ENCODE data around the gene SCFD2. TPM values are rescaled to one million over a fixed set of nuclear protein-coding genes. Genes with fewer than 3 reads are reported as not detected.
A peak's percentile ranks its signal among the peaks of the same experiment; 100 is the strongest.

Gene SCFD2
- total RNA-seq, 1 experiment from 2014 or later, result 12.4 TPM

DNA sequence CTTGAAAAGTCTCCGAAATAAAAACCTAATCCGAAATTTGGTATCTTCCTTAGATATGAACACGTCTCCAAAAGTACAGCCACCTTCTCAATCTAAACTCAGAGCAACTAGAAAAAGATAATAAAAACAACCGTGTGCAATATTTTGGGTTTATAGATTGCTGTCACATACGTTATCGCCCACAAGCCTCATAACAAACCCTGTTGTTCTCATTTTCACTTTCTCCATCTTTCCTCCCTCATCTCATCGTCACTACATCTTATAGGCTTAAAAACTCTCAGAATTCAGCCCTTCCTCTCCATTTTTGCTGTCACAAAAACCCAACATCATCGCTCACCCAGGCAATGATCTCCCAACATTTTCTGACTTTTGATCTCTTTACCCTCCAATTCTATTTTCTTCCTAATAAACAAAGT is 448 bp upstream of the SCFD2 start (continued):
- TF ChIP-seq, protein P1, sequence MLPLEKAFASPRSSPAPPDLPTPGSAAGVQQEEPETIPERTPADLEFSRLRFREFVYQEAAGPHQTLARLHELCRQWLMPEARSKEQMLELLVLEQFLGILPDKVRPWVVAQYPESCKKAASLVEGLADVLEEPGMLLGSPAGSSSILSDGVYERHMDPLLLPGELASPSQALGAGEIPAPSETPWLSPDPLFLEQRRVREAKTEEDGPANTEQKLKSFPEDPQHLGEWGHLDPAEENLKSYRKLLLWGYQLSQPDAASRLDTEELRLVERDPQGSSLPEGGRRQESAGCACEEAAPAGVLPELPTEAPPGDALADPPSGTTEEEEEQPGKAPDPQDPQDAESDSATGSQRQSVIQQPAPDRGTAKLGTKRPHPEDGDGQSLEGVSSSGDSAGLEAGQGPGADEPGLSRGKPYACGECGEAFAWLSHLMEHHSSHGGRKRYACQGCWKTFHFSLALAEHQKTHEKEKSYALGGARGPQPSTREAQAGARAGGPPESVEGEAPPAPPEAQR (CRISPR knock-in tag; IDR thresholded peaks at IDR 0.05), result no peak
- TF ChIP-seq GABPB1 (CRISPR knock-in tag; IDR thresholded peaks at IDR 0.05) (no peak), KAT7 (CRISPR knock-in tag; IDR thresholded peaks at IDR 0.05; ENCODE audit: borderline replicate concordance) (no peak)

DNA sequence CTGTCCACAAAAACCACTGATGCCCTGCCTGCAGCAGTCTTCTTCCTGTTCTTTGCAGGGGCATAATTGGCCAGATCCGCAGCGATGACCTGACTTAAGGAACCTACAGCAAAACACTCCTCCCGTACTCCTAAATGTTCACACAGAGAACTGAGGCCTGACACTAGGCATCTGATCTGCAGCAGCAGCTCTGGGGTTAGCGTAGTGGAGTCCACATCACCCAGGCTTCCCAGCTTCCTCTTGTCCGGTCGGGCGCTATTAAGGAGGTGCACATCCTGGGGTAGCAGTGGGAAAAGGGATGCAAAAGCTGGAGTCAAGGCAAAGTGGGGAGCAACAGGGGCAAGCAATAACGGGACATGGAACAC is 758 bp downstream of the SCFD2 start:
- Mint-ChIP-seq H3K4me3 (peak overlapping the region; percentile 90), H3K27ac (no peak overlapping the region), H3K36me3 (no peaks in the 10 kb centered on the region), H3K27me3 (ENCODE audit: low read depth) (peaks cover 41% of the 10 kb centered on the region), H3K9me3 (peaks cover 6% of the 10 kb centered on the region; the same call in 1 of the 2 replicates), H3K4me1 (peaks cover 18% of the 10 kb centered on the region)
- no peak for DNase-seq (ENCODE audit: low spot score)
- ChIA-PET POLR2A (interaction anchor here (1.0 kb wide), 1 partner anchor 9 kb away, joined by 3 read pairs; no protein-coding TSS in a partner anchor), CTCF (interaction anchor here (1.1 kb wide), 1 partner anchor 869 kb away, joined by 3 read pairs; no protein-coding TSS in a partner anchor)
- peak; percentile 40 for ATAC-seq
- TF ChIP-seq, protein P2, sequence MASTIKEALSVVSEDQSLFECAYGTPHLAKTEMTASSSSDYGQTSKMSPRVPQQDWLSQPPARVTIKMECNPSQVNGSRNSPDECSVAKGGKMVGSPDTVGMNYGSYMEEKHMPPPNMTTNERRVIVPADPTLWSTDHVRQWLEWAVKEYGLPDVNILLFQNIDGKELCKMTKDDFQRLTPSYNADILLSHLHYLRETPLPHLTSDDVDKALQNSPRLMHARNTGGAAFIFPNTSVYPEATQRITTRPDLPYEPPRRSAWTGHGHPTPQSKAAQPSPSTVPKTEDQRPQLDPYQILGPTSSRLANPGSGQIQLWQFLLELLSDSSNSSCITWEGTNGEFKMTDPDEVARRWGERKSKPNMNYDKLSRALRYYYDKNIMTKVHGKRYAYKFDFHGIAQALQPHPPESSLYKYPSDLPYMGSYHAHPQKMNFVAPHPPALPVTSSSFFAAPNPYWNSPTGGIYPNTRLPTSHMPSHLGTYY (CRISPR knock-in tag; IDR thresholded peaks at IDR 0.05), result no peak
- no peak for TF ChIP-seq MYBL2 (CRISPR knock-in tag; IDR thresholded peaks at IDR 0.05)
- no peak for TF ChIP-seq TP53 (CRISPR knock-in tag; IDR thresholded peaks at IDR 0.05)
- no peak for TF ChIP-seq CREB1 (CRISPR knock-in tag; IDR thresholded peaks at IDR 0.05)
- no peak for TF ChIP-seq CBFB (CRISPR knock-in tag; IDR thresholded peaks at IDR 0.05; ENCODE audit: low read depth)
- TF ChIP-seq ZNF423 (CRISPR knock-in tag; IDR thresholded peaks at IDR 0.05), result no peak
- TF ChIP-seq, protein P3, sequence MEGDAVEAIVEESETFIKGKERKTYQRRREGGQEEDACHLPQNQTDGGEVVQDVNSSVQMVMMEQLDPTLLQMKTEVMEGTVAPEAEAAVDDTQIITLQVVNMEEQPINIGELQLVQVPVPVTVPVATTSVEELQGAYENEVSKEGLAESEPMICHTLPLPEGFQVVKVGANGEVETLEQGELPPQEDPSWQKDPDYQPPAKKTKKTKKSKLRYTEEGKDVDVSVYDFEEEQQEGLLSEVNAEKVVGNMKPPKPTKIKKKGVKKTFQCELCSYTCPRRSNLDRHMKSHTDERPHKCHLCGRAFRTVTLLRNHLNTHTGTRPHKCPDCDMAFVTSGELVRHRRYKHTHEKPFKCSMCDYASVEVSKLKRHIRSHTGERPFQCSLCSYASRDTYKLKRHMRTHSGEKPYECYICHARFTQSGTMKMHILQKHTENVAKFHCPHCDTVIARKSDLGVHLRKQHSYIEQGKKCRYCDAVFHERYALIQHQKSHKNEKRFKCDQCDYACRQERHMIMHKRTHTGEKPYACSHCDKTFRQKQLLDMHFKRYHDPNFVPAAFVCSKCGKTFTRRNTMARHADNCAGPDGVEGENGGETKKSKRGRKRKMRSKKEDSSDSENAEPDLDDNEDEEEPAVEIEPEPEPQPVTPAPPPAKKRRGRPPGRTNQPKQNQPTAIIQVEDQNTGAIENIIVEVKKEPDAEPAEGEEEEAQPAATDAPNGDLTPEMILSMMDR (IDR thresholded peaks at IDR 0.05), result no peak
- TF ChIP-seq, protein P4, sequence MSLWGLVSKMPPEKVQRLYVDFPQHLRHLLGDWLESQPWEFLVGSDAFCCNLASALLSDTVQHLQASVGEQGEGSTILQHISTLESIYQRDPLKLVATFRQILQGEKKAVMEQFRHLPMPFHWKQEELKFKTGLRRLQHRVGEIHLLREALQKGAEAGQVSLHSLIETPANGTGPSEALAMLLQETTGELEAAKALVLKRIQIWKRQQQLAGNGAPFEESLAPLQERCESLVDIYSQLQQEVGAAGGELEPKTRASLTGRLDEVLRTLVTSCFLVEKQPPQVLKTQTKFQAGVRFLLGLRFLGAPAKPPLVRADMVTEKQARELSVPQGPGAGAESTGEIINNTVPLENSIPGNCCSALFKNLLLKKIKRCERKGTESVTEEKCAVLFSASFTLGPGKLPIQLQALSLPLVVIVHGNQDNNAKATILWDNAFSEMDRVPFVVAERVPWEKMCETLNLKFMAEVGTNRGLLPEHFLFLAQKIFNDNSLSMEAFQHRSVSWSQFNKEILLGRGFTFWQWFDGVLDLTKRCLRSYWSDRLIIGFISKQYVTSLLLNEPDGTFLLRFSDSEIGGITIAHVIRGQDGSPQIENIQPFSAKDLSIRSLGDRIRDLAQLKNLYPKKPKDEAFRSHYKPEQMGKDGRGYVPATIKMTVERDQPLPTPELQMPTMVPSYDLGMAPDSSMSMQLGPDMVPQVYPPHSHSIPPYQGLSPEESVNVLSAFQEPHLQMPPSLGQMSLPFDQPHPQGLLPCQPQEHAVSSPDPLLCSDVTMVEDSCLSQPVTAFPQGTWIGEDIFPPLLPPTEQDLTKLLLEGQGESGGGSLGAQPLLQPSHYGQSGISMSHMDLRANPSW (CRISPR knock-in tag; conservative IDR thresholded peaks at IDR 0.05; ENCODE audit: low read depth), result no peak
- no peak for TF ChIP-seq GTF2I (CRISPR knock-in tag; conservative IDR thresholded peaks at IDR 0.05)
- no peak for TF ChIP-seq NR2C2 (CRISPR knock-in tag; IDR thresholded peaks at IDR 0.05)
- TF ChIP-seq FOXP1 (CRISPR knock-in tag; IDR thresholded peaks at IDR 0.05; ENCODE audit: borderline replicate concordance), result no peak

DNA sequence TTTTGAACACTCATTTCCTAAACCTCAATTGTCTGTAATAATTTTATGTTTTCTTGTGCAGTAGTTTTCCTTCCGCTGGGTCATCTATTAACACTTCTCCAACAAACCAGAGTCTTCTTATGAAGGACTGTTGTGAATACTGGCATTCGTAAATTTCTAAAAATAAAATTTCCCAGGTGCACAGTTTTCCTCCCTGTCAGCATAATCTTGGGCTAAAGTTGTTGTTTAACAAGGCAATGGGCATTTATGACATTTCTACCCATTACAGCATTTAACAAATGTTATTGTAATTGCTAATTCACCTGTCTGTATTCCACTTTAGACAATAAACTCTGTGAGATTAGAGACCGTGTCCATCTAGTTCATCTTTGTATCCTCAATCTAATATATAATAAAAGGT is 1.2 kb downstream of the SCFD2 start:
- Mint-ChIP-seq H3K4me1 (peaks cover 18% of the 10 kb centered on the region), H3K9me3 (peaks cover 6% of the 10 kb centered on the region; the same call in 1 of the 2 replicates), H3K4me3 (peak overlapping the region; percentile 90), H3K27me3 (ENCODE audit: low read depth) (peaks cover 36% of the 10 kb centered on the region), H3K36me3 (no peaks in the 10 kb centered on the region), H3K27ac (no peak overlapping the region)
- CTCF ChIA-PET, result no interaction called here
- no peak for ATAC-seq
- DNase-seq (ENCODE audit: low spot score), result no peak
- TF ChIP-seq TCF7 (CRISPR knock-in tag; IDR thresholded peaks at IDR 0.05; ENCODE audit: low read depth), result no peak
- TF ChIP-seq NR3C1 (CRISPR knock-in tag; conservative IDR thresholded peaks at IDR 0.05; ENCODE audit: low read depth), result no peak
- POLR2A ChIA-PET, result no interaction called here

Data from WTC11 (cell line).